Measurements from ENCODE around the gene DGKZ. TPM values are rescaled to one million over a fixed set of nuclear protein-coding genes. Genes with fewer than 3 reads are reported as not detected.

The DGKZ gene
- total RNA-seq, 1 donor from 2014 or later = 55.3 TPM

GRCh38 chr11:46381819-46382645 is 34.8 kb downstream of the DGKZ start:
- DNase-seq = no peak
- intact Hi-C loops (cut with DNase I) = no loop called here
- H3K36me3 ChIP-seq = peaks cover 3% of the 10 kb centered on the region
- no peak overlapping the region for H3K27ac ChIP-seq
- H3K9me3 ChIP-seq = no peaks in the 10 kb centered on the region
- TF ChIP-seq CTCF (IDR thresholded peaks at IDR 0.05) = no peak
- H3K4me3 ChIP-seq = peak overlapping the region; percentile 85
- ATAC-seq = peak in 1 of 2 donors; percentile 2
- H3K27me3 ChIP-seq (ENCODE audit: low read depth) = peaks cover 12% of the 10 kb centered on the region
- H3K4me1 ChIP-seq = peaks cover 10% of the 10 kb centered on the region

- no peaks in the 10 kb centered on the region for H3K9me3 ChIP-seq
- peaks cover 20% of the 10 kb centered on the region for H3K27me3 ChIP-seq (ENCODE audit: low read depth)
- H3K36me3 ChIP-seq = no peaks in the 10 kb centered on the region
- peak; percentile 52 for TF ChIP-seq CTCF (IDR thresholded peaks at IDR 0.05)
- intact Hi-C loops (cut with DNase I) = no loop called here
- H3K27ac ChIP-seq = no peak overlapping the region
- peak overlapping the region; percentile 85 for H3K4me3 ChIP-seq
- DNase-seq (no peak), ATAC-seq (no peak)
- H3K4me1 ChIP-seq = peaks cover 10% of the 10 kb centered on the region
Measured at GRCh38 chr11:46382646-46383403, 35.6 kb downstream of the DGKZ start.

- intact Hi-C loops (cut with DNase I) = no loop called here
- H3K4me1 ChIP-seq = peaks cover 10% of the 10 kb centered on the region
- ATAC-seq (no peak), DNase-seq (no peak)
- H3K36me3 ChIP-seq = no peaks in the 10 kb centered on the region
- no peak overlapping the region for H3K27ac ChIP-seq
- no peaks in the 10 kb centered on the region for H3K9me3 ChIP-seq
- peaks cover 26% of the 10 kb centered on the region for H3K27me3 ChIP-seq (ENCODE audit: low read depth)
- H3K4me3 ChIP-seq = no peak overlapping the region
- no peak for TF ChIP-seq CTCF (IDR thresholded peaks at IDR 0.05)
Measured at GRCh38 chr11:46383404-46383758, 36.1 kb downstream of the DGKZ start.

- H3K4me3 ChIP-seq = no peak overlapping the region
- peaks cover 33% of the 10 kb centered on the region for H3K27me3 ChIP-seq (ENCODE audit: low read depth)
- ATAC-seq = no peak
- TF ChIP-seq CTCF (IDR thresholded peaks at IDR 0.05) = no peak
- no peaks in the 10 kb centered on the region for H3K9me3 ChIP-seq
- peaks cover 13% of the 10 kb centered on the region for H3K4me1 ChIP-seq
- no peaks in the 10 kb centered on the region for H3K36me3 ChIP-seq
- intact Hi-C loops (cut with DNase I) = no loop called here
- no peak overlapping the region for H3K27ac ChIP-seq
- no peak for DNase-seq
Measured at GRCh38 chr11:46383974-46384701, 36.9 kb downstream of the DGKZ start.

GRCh38 chr11:46385169-46386004 is 38.1 kb downstream of the DGKZ start:
- ATAC-seq (no peak), DNase-seq (no peak)
- no peaks in the 10 kb centered on the region for H3K9me3 ChIP-seq
- TF ChIP-seq CTCF (IDR thresholded peaks at IDR 0.05) = no peak
- H3K4me1 ChIP-seq = peaks cover 26% of the 10 kb centered on the region
- no peaks in the 10 kb centered on the region for H3K36me3 ChIP-seq
- H3K4me3 ChIP-seq = no peak overlapping the region
- H3K27ac ChIP-seq = no peak overlapping the region
- intact Hi-C loops (cut with DNase I) = no loop called here
- H3K27me3 ChIP-seq (ENCODE audit: low read depth) = peaks cover 46% of the 10 kb centered on the region
